HG02763 (cell line): ENCODE results near the gene SMIM14.
"Not testable (repeated sequence)": the region's sequence is repeated elsewhere in the genome, so short reads cannot be mapped to it uniquely, and the experiment has no call there.

Experiments
- ATAC-seq: cut with Tn5 transposase; IDR thresholded peaks from one replicate; pipeline ENCODE4 v1.9.1; 2021; ENCODE audit warnings: mild to moderate bottlenecking, moderate library complexity; ENCODE audit not compliant: unreplicated experiment

SMIM14 gene

DNA sequence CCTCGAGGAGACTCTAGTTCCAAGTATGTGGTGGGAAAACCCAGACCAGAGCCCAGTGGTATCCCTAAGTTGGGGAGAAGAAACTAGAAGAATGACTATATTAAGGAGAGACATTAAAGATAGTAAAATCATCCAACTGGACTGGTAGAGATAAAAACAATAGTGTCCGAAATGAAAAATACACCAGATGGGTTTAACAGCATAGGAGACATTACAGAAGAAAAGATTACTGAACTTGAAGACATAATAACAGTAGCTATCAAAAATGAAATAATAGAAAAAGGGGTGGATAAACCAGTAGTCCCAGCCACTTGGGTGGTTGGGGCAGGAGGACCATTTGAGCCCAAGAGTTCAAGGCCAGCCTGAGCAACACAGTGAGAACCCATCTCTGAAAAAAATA is 31.9 kb downstream of the SMIM14 start:
- ATAC-seq, result no peak

GRCh38 chr4:39597695-39598381 is 40.8 kb downstream of the SMIM14 start:
- ATAC-seq, result no peak

- ATAC-seq, result no peak
These were observed 41.7 kb downstream of the SMIM14 start for GRCh38 chr4:39596971-39597370.

DNA sequence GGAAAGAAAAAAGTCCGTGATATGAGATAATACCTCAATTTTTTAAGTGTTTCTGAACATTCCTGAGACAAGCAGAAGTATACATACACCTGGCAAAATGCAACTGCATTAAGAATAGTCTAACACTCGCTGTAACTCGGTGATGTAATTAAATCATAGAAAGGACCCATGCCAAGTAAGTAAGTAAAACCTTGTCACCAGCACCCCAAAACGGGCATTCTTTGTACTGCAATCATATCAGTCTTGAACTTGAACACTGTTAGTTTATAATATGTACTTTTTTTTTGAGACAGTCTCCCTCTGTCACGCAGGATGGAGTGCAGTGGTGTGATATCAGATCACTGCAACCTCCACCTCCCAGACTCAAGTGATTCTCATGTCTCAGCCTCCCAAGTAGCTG is 47.4 kb downstream of the SMIM14 start:
- no peak for ATAC-seq

DNA sequence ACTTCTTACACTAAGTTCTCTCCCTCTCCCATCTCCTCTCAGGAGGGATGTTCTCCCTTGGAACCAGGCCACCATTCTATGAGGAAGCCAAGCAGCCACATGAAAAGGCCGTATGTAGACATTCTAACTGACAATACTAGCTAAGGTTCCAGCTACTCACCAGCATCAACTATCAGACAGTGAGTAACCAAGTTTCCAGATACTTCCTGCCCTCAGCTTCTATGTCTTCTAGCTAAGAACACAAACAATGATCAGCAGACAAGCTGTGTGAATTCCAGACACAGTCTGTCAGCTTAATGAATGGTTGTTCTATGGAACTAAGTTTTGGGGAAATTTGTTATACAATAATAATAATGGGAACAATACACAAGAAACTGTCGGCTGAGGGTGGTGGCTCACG is 50.8 kb downstream of the SMIM14 start:
- ATAC-seq, result no peak

- no peak for ATAC-seq
These were observed 63.7 kb downstream of the SMIM14 start for GRCh38 chr4:39574946-39575345.

GRCh38 chr4:39571504-39571903 is 67.2 kb downstream of the SMIM14 start:
- no peak for ATAC-seq

GRCh38 chr4:39571054-39571453 is 67.6 kb downstream of the SMIM14 start:
- ATAC-seq, result no peak

- no peak for ATAC-seq
These were observed 69.5 kb downstream of the SMIM14 start for GRCh38 chr4:39569209-39569608.

- ATAC-seq, result no peak
These were observed 69.9 kb downstream of the SMIM14 start for GRCh38 chr4:39568805-39569204.

DNA sequence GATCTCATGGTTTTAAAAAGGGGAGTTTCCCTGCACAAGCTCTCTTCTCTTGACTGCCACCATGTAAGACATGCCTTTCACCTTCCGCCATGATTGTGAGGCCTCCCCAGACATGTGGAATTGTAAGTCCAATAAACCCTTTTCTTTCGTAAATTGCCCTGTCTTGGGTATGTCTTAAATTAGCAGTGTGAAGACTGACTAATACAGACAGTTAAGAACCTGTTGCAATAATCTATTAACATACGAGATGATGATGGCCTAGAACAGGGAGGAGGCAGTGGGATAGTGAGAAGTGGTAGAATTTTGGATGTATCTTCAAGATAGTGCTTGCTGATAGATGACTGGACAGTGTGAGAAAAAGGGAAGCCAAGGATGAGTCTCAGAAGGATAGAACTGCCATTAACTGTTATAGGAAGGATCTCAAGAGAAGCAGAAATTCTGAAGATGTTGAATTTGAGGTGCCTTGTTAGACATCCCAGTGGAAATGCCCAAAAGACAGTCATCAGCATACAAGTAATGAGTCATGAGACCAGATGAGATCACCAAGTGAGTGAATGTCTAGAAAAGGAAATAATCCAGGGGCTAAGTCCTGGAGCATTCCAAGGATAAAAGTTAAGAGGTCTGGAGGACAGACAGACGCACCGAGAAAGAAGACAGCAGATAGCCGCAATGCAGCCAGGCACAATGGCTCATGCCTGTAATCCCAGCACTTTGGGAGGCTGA is 72.6 kb downstream of the SMIM14 start:
- no peak for ATAC-seq

GRCh38 chr4:39563346-39563847 is 75.3 kb downstream of the SMIM14 start:
- ATAC-seq, result no peak

DNA sequence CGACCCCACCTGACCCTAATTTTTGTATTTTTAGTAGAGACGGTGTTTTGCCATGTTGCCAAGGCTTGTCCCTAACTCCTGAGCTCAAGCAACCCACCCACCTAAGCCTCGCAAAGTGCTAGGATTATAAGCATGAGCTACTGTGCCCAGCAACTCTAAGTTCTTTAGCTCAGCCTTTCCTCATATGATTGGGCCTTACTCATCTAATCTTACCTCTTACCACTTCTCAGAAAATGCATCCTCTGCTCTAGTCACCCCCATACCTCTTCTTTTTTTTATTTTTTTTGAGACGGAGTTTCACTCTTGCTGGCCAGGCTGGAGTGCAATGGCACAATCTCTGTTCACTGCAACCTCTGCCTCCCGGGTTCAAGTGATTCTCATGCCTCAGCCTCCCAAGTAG is 75.9 kb downstream of the SMIM14 start:
- no peak for ATAC-seq

DNA sequence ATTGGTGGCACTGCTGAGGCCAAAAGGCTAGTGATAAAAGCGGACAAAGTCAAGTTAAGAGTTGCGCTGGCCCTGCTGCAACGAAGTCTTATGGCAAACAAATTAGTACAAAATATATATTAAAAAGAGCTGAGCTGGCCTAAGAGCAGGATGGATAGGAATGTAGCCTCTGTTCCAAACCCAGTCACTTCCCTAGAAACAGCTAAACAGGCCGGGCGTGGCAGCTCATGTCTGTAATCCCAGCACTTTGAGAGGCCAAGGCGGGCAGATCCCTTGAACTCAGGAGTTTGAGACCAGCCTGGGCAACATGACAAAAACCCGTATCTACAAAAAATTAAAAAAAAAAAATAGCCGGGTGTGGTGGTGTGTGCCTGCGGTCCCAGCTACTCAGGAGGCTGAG is 79.0 kb downstream of the SMIM14 start:
- ATAC-seq, result no peak

DNA sequence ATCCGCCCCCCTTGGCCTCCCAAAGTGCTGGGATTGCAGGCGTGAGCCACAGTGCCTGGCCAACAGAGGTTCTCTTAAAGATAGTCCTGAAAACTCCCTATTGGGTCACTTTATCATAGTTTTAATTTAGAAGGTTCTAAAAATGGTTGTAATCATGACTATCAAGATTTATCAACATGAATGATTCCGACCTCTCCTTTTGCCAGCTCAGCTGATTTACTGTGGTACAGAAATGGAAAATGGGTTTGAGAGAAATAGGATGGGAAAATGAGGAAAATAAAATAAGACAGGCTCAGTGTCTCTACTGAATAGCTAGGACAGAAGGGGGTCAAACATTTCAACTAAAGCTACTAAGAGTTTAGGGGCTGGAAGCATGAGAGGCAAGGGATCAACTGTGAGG is 83.2 kb downstream of the SMIM14 start:
- ATAC-seq, result no peak

DNA sequence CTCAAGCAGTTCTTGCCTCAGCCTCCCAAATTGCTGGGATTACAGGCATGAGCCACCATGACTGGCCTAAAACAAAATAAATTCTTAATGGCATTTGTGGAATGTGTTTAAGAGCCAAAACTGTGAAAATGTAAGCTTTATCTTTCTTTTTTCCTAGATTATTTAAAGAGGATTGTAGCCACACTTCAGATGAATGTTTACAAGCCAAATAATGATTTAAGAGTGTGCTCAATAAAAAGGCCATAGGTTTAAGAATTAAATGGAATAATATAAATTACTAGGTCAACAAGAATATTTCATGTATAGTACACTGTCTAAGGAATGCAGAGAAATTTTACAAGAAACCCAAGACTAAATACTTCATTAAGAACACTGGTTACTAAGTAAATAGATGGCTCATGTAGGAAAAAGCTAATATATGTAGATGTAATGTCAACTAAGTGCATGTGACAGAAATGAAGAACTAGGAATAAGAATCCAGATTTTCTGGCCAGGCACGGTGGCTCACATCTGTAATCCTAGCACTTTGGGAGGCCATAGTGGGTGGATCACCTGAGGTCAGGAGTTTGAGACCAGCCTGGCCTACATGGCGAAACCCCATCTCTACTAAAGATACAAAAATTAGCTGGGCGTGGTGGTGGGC is 90.1 kb downstream of the SMIM14 start:
- ATAC-seq, result no peak

- ATAC-seq, result no peak
These were observed 93.9 kb downstream of the SMIM14 start for GRCh38 chr4:39544580-39545315.

DNA sequence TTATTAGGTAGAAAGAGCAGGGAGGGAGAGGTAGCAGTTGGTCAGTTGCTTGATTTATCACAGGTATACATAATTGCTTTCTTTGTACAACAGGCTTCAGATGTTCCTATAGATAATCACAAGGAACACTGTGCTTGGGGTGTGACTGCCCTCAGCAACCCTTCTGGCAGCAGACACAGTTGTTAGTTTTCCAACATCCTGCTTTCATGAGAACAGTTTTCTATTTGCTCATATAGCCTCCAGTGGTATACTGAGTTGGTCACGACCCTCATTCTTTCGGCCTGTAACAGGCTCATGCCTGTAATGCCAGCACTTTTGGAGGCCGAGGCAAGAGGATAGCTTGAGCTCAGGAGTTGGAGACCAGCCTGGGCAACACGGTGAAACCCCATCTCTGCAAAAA is 94.6 kb downstream of the SMIM14 start:
- not testable (repeated sequence) for ATAC-seq

GRCh38 chr4:39543034-39543433 is 95.6 kb downstream of the SMIM14 start:
- no peak for ATAC-seq

GRCh38 chr4:39542611-39543012 is 96.1 kb downstream of the SMIM14 start:
- ATAC-seq, result no peak

DNA sequence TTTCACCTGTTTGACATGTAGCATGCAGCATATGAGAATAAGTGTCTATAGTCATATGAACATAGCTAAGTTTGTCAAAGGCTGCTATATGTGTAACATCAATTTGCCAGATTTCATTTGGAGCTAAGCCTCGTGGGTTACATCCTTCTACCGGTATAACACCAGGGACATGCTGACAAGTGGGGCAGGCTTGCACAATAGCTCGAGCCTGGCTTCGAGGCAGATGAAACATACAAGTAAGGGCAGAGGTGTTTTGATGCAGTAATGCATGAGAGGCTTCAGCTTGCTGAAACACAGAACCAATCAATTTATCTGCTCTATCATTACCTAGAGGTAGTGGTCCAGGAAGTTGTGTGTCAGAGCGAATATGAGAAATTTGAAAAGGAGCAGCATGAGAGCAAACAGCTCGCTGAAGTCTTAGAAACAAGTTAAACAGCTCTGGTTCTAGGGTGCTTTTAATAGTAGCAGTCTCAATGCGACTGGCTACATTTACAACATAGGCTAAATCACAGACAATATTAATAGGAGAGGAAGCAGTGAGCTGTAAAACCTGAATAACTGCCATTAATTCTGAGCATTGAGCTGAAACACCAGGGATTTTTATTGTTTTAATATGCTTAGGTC is 96.6 kb downstream of the SMIM14 start:
- no peak for ATAC-seq
